Duodenal mucosa (tissue), 2 donors: ENCODE measurements around the gene LRIG3.

Experiments used
- H3K27ac ChIP-seq: one replicate; pipeline ENCODE4 v1.7.0; 2013; ENCODE audit warnings: low read depth, low read length
- H3K27me3 ChIP-seq, 2 donors: one replicate each; pipeline ENCODE4 v1.7.0; 2013; ENCODE audit warnings: low read length in 2 of 2, control low read depth in 1 of 2; ENCODE audit not compliant: insufficient read depth in 2 of 2, control insufficient read depth in 1 of 2
- H3K36me3 ChIP-seq, 2 donors: one replicate each; pipeline ENCODE4 v1.7.0; 2013; ENCODE audit warnings: low read length in 2 of 2, control low read depth in 1 of 2; ENCODE audit not compliant: insufficient read depth in 2 of 2, control insufficient read depth in 1 of 2
- H3K4me1 ChIP-seq, 2 donors: one replicate each; pipeline ENCODE4 v1.7.0; 2013; ENCODE audit warnings: low read length in 2 of 2, control low read depth in 1 of 2; ENCODE audit not compliant: insufficient read depth in 2 of 2, control insufficient read depth in 1 of 2
- H3K4me3 ChIP-seq, 2 donors: one replicate each; pipeline ENCODE4 v1.7.0; 2013; ENCODE audit warnings: low read length in 2 of 2, low read depth in 1 of 2
- H3K9ac ChIP-seq, 2 donors: one replicate each; pipeline ENCODE4 v1.7.0; 2013; ENCODE audit warnings: low read length in 2 of 2, low read depth in 1 of 2
- H3K9me3 ChIP-seq, 2 donors: one replicate each; pipeline ENCODE4 v1.7.0; 2013; ENCODE audit warnings: low read length in 2 of 2, control low read depth in 1 of 2; ENCODE audit not compliant: control insufficient read depth in 1 of 2

LRIG3 gene

DNA sequence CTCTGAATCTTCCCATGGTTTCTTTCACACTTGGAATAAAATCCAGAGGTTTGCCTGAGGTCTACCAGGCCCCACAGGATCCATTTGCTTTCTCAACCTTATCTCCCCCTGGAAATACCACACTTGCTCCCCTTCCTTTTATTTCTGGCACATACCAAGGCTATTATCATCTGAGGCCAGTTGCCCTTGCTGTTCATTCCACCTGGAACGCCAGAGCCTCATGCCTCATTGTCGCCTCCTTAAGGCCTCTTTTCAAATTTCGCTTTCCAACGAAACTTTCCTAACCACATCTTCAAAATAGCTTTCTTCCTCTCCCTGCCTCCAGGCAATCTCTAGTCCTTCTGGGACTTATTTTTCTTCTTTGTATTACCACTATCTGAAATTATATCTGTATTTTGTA is 11.2 kb upstream of the LRIG3 start:
- H3K27ac ChIP-seq: no peak overlapping the region
- H3K9ac ChIP-seq: no peak overlapping the region
- H3K27me3 ChIP-seq: no peaks in the 10 kb centered on the region
- no peaks in the 10 kb centered on the region for H3K36me3 ChIP-seq
- H3K9me3 ChIP-seq: no peaks in the 10 kb centered on the region
- peaks cover 0 to 17% of the 10 kb centered on the region in 2 donors for H3K4me1 ChIP-seq
- H3K4me3 ChIP-seq: no peak overlapping the region

DNA sequence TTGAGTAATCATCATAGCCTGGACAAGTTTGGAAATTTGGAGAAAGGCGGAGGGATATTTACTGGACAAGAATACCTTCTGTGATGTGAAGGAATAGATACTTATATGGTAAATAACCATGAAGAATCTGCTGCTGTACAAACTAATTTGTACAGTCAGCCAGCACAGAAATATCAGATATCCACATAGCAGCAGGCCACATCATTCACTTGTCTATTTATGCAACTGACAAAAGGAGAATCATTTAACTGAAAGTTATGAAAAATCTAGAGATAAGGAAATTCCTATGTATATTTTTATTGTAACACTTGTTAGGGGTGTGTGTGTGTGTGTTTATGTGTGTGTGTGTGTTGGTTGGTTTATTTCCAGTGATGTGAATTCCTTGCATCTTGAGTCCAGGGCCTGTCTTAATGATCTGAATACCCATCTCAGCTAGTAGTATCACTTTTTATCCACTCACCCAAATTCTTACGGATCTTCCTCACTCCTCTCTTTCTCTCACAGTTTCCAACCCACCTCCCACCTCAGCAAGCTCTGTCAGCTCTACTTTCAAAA is 10.5 kb upstream of the LRIG3 start:
- no peak overlapping the region for H3K4me3 ChIP-seq
- no peaks in the 10 kb centered on the region for H3K36me3 ChIP-seq
- no peak overlapping the region for H3K9ac ChIP-seq
- H3K9me3 ChIP-seq: no peaks in the 10 kb centered on the region
- H3K4me1 ChIP-seq: peaks cover 0 to 21% of the 10 kb centered on the region in 2 donors
- H3K27ac ChIP-seq: no peak overlapping the region
- no peaks in the 10 kb centered on the region for H3K27me3 ChIP-seq

DNA sequence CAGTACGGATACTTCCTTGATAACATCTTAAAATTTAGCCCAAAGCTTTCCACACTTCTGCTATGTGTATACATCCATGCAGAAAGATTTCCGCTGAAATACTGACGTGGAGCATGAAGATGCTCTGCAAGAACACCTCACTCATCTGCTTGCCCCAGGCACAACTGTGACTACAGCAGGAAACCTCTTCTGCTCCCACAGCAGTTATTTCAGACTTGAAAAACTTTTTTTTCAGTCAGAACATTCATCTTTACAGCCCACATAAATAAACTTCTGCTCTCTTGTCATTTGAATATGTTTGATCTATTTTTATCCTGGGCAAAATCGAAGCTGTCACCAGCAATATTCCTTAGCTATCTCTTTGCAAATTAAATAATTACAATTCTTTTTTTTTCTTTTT is 6.8 kb upstream of the LRIG3 start:
- no peak overlapping the region for H3K9ac ChIP-seq
- H3K27me3 ChIP-seq: no peaks in the 10 kb centered on the region
- H3K4me1 ChIP-seq: peaks cover 10 to 39% of the 10 kb centered on the region in 2 donors
- H3K4me3 ChIP-seq: no peak overlapping the region
- no peaks in the 10 kb centered on the region for H3K36me3 ChIP-seq
- no peak overlapping the region for H3K27ac ChIP-seq
- no peaks in the 10 kb centered on the region for H3K9me3 ChIP-seq

DNA sequence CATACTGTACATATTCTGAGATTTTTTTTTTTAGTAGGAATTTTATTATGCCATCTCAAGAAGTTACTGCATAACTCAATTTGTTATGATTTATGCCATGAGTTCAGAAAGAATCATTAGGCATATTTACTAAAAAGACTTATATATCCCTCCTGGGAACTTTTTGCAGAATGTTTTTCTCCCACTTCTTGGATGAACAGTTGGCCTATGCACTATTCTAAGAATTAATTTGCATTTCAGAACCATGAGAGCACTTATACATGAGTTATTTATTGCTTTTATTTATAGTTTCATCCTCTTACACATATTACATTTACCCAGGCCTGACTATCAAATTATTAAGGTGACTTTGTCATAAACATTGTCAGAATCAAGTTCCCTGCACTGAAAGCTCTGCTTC is 6.3 kb upstream of the LRIG3 start:
- Histone ChIP-seq H3K27ac (no peak overlapping the region), H3K4me1 (peaks cover 10 to 39% of the 10 kb centered on the region in 2 donors), H3K9me3 (no peaks in the 10 kb centered on the region), H3K36me3 (no peaks in the 10 kb centered on the region), H3K9ac (no peak overlapping the region), H3K27me3 (no peaks in the 10 kb centered on the region), H3K4me3 (peak overlapping the region; percentile 34 to 51)

DNA sequence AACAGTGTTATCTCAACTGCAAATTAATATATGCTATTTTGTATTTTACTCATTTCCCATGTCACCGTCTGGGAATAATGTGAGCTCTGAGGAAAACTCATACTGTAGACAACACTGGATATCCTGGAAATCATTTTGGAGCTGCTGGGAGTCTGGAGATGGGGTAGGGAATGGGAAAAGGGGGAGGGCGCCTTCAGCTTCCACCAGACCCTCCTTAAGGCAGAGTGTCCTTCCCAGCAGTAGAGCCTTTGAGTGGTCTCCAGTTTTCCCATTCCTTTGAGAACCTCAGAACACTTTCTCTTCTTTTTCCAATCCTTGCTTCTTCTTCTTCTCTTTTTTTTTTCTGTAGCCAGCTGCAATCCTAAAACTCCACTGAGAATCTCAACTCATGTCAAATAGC is 5.4 kb upstream of the LRIG3 start:
- Histone ChIP-seq H3K4me1 (peaks cover 11 to 46% of the 10 kb centered on the region in 2 donors), H3K27ac (peak overlapping the region; percentile 43), H3K9me3 (no peaks in the 10 kb centered on the region), H3K4me3 (peak overlapping the region; percentile 34 to 51), H3K27me3 (no peaks in the 10 kb centered on the region), H3K9ac (peak overlapping the region; percentile 20 to 30), H3K36me3 (no peaks in the 10 kb centered on the region)

DNA sequence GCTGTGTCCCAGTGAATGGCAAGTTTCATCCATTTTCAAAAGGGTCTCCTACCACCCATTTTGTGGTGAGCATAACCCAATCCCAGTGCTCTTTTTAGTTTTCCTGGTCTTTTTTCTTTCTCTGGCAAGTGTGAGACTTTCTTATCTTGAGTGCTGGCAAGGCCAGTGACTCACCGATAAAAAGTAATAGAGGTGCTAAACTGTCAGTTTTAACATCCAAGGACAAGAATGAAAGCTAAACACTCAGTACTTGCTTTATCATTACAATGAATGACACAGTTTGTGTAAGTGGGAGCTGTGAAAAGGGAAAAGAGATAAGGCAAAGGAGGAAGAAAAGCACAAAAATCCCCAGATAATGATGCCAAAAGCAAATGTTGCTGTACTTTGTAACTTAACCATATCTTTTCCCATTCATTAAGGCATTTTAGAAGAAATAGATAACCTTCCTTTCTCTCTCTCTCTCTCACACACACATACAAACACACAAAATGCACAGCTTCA is 4.9 kb upstream of the LRIG3 start:
- Histone ChIP-seq H3K4me3 (peak overlapping the region; percentile 34 to 51), H3K27me3 (no peaks in the 10 kb centered on the region), H3K36me3 (no peaks in the 10 kb centered on the region), H3K9ac (no peak overlapping the region), H3K9me3 (no peaks in the 10 kb centered on the region), H3K4me1 (peaks cover 13 to 46% of the 10 kb centered on the region in 2 donors), H3K27ac (no peak overlapping the region)

DNA sequence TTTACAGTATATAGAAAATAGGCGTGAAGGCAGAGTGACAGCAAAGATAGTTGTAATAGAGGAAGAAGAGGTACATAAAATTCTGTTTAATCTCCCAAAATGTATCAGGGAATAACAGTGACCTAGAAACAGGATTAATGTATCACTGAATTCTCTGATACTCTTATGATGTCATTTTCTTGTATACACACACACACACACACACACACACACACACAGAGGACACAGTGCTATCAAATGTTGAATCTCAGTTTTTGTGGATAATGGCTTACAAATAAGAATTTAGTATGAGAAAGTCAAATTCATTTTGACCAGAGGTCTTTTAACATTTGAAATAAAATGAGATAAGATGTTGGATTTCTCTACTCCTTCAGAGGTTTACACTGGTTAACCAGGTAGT is 4.3 kb upstream of the LRIG3 start:
- no peaks in the 10 kb centered on the region for H3K27me3 ChIP-seq
- no peak overlapping the region for H3K27ac ChIP-seq
- H3K4me1 ChIP-seq: peaks cover 13 to 46% of the 10 kb centered on the region in 2 donors
- H3K4me3 ChIP-seq: no peak overlapping the region
- H3K9me3 ChIP-seq: no peaks in the 10 kb centered on the region
- H3K36me3 ChIP-seq: no peaks in the 10 kb centered on the region
- no peak overlapping the region for H3K9ac ChIP-seq

DNA sequence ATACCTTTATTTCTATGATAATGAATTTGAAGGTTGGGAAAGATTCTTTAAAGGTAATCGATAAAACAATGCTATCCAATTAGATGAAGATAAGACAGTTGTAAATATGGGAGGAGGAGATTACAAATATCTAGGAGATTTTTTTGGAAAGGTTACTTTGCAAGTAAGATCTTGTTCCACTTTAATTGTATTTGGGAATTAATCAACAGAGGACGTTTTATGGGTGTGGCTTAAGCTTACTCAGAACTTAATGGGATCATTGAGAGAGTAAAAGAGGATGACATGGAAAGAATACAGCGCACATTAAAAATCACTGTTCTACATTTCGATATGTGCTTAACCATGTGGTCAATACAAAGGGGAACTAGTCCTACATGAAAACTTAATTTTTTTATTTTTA is 3.5 kb upstream of the LRIG3 start:
- Histone ChIP-seq H3K9ac (no peak overlapping the region), H3K4me1 (peaks cover 13 to 46% of the 10 kb centered on the region in 2 donors), H3K9me3 (no peaks in the 10 kb centered on the region), H3K4me3 (no peak overlapping the region), H3K27me3 (no peaks in the 10 kb centered on the region), H3K27ac (no peak overlapping the region), H3K36me3 (no peaks in the 10 kb centered on the region)

DNA sequence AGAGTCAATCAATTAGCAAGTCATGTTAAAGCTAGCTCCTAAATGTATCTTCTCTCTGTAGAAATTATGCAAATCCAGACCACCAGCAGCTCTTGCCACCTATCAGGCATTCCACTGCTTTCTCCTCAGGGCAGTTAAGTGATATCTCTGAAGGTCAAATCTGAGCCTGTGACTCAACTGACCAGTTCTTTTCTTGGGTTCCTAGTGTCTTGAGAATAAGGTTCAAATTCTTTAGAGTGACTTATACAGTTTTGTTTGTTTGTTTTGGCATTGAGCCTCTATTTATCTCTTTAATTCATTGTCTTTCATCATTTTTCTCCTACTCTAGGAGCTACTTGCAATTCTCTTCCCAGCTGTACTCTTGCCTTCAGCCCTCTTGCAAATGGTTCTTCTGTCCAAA is 2.5 kb upstream of the LRIG3 start:
- Histone ChIP-seq H3K27ac (no peak overlapping the region), H3K9me3 (no peaks in the 10 kb centered on the region), H3K36me3 (no peaks in the 10 kb centered on the region), H3K4me3 (no peak overlapping the region), H3K9ac (peak overlapping the region in 1 of 2 donors; percentile 9), H3K4me1 (peaks cover 13 to 46% of the 10 kb centered on the region in 2 donors), H3K27me3 (no peaks in the 10 kb centered on the region)

DNA sequence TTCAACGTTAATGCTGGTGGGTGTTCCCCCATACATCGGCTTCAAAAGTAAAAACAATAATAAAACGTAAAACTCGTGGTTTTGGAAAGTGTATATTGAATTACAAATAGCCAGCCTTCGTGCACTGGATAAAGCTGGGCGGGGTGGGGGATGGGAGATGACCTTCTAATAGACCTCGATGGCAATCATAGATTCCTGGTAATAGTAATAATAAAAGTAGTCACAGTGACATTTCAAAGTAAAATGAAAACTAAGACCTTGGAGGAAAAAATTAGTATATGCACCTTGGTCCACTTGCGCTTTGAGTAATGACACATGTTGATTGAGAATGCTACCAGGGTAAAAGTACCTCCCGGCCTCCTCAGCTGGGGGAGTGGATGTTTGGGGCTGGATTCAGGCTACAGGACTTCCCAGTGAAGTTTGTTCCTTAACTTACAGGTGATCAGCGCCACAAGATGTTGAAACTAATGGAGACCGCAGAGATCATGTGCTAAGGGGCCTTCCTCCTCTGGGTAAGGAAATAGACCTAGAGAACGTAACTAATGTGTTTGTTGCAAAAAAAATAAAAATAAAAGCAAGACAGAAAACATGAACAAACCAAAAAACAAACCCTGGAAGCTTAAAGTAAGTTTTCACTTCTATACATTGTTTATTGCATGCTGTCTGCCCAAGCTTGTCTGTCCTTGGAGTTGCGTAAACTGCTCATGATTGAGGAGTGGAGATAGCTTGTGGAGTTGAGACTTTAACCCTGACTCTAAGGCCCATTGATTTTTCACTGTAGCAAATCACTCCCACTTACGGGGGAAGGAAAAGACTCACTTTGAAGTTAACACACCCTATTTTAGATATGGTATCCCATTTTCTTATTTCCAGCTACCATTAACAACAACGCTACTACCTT is 907 bp upstream of the LRIG3 start:
- no peaks in the 10 kb centered on the region for H3K9me3 ChIP-seq
- H3K9ac ChIP-seq: peak overlapping the region; percentile 61 to 70
- peak overlapping the region; percentile 84 for H3K27ac ChIP-seq
- H3K4me3 ChIP-seq: peak overlapping the region; percentile 81 to 92
- H3K36me3 ChIP-seq: no peaks in the 10 kb centered on the region
- no peaks in the 10 kb centered on the region for H3K27me3 ChIP-seq
- H3K4me1 ChIP-seq: peaks cover 13 to 38% of the 10 kb centered on the region in 2 donors
